ENCODE results near the gene FGD6.

- TF ChIP-seq CTCF (IDR thresholded peaks at IDR 0.05) (no peak), EP300 (IDR thresholded peaks at IDR 0.05) (no peak)
Measured at GRCh38 chr12:95225645-95226212, 8.5 kb upstream of the FGD6 start.
